ENCODE data around the gene RPUSD1. TPM values are rescaled to one million over a fixed set of nuclear protein-coding genes. Genes with fewer than 3 reads are reported as not detected.

The RPUSD1 gene
- polyA plus RNA-seq, 1 donor (not counting 4 experiments of a cell fraction or from before 2014, with no cell fraction given) = 11.9 TPM

DNA sequence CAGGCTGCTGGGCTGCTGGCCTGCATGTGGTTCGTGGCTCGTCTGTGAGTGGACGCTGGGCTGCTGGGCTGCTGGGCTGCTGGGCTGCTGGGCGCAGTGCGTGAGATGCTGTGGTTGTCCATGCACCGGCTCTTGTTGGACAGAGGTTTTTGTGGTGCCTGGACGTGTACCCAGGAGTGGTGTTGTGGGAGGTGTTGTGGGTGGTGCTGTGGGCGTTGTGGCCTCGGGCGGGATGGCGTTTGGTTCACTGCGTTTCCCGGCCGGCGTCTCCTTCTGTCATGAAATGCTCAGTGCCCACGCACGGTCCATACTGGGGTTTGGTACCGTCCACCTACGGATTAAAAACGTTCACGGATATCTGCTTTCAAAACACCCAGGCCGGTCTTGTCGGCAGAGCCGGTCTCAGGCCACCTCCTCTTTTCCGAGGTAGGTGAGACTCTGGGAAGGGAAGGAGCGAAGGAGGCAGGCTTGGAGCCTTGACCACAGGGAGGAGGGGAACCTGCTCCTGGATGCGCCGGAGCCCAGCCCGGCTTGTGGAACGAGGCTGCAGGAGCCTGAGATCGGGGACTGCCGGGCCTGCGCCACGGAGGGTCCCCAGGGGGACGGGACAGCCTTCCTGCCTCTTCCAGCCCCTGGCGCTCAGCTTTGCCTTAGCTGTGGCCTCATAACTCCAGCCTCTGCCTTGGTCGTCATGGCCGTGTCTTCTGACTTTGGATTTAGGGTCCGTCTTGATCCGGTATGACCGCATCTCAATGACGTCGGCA lies 42.1 kb upstream of the RPUSD1 start:
- Histone ChIP-seq H3K4me2 (ENCODE audit: control insufficient read depth, extremely low read depth, insufficient read depth, low read depth, low read length) (no peak overlapping the region), H3K9me3 (ENCODE audit: control insufficient read depth, low read depth, low read length) (no peaks in the 10 kb centered on the region), H3K4me1 (ENCODE audit: control insufficient read depth, extremely low read depth, insufficient read depth, low read length) (no peaks in the 10 kb centered on the region), H3K36me3 (ENCODE audit: control insufficient read depth in 2 of 2, extremely low read depth in 1 of 2, insufficient read depth in 2 of 2, low read length in 2 of 2) (no peaks in the 10 kb centered on the region), H3K4me3 (ENCODE audit: control insufficient read depth in 2 of 3, extremely low read depth in 1 of 3, insufficient read depth in 2 of 3, low read depth in 1 of 3, low read length in 3 of 3) (no peak overlapping the region), H3K79me2 (ENCODE audit: control insufficient read depth, insufficient read depth, low read length) (no peaks in the 10 kb centered on the region), H4K20me1 (ENCODE audit: control insufficient read depth, extremely low read depth, insufficient read depth, low read length) (no peaks in the 10 kb centered on the region), H3K27me3 (ENCODE audit: control insufficient read depth, extremely low read depth, insufficient read depth, low read length) (peaks cover 8% of the 10 kb centered on the region), H3K27ac (ENCODE audit: control insufficient read depth, insufficient read depth, low read length) (no peak overlapping the region), H2AFZ (ENCODE audit: control insufficient read depth, low read length) (no peak overlapping the region), H3K9ac (ENCODE audit: control insufficient read depth, extremely low read depth, insufficient read depth, low read length) (no peak overlapping the region), H3K9me1 (ENCODE audit: control insufficient read depth, extremely low read depth, insufficient read depth, low read length) (no peaks in the 10 kb centered on the region)
- FAIRE-seq = no peak
- dilution Hi-C loops (cut with MboI; ENCODE audit: extremely low pct_ligation_motif_present, low sequenced_read_pairs) = no loop called here
- no peak for TF ChIP-seq EZH2 (IDR thresholded peaks at IDR 0.05; ENCODE audit: low read length)
- TF ChIP-seq, protein P1, sequence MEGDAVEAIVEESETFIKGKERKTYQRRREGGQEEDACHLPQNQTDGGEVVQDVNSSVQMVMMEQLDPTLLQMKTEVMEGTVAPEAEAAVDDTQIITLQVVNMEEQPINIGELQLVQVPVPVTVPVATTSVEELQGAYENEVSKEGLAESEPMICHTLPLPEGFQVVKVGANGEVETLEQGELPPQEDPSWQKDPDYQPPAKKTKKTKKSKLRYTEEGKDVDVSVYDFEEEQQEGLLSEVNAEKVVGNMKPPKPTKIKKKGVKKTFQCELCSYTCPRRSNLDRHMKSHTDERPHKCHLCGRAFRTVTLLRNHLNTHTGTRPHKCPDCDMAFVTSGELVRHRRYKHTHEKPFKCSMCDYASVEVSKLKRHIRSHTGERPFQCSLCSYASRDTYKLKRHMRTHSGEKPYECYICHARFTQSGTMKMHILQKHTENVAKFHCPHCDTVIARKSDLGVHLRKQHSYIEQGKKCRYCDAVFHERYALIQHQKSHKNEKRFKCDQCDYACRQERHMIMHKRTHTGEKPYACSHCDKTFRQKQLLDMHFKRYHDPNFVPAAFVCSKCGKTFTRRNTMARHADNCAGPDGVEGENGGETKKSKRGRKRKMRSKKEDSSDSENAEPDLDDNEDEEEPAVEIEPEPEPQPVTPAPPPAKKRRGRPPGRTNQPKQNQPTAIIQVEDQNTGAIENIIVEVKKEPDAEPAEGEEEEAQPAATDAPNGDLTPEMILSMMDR (optimal IDR thresholded peaks at IDR 0.05 in 1 of 3, IDR thresholded peaks at IDR 0.05 in 1 of 3, conservative IDR thresholded peaks at IDR 0.05 in 1 of 3; ENCODE audit: extremely low read depth in 1 of 3, insufficient read depth in 2 of 3, low read length in 3 of 3) = no peak
- DNase-seq (ENCODE audit: low read depth, low spot score) = no peak

DNA sequence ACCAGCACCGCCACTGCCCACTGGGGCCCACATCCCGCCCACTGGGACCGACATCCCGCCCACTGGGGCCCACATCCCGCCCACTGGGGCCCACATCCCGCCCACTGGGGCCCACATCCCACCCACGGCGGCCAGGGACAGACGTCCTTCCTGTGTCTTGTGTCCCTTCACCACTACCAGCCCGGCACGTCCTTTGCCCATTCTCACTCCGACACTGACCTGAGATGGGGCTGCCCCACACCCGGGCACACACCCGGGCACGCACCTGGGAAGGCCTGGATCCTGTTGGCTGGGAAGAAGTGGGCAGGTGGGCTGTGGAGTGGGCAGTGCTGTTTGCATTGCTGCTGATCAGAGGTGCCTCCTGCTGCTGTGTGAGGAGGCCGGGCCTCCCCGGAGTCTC lies 40.7 kb upstream of the RPUSD1 start:
- no peaks in the 10 kb centered on the region for H3K4me1 ChIP-seq (ENCODE audit: control insufficient read depth, extremely low read depth, insufficient read depth, low read length)
- no peak overlapping the region for H3K4me2 ChIP-seq (ENCODE audit: control insufficient read depth, extremely low read depth, insufficient read depth, low read depth, low read length)
- H3K9me3 ChIP-seq (ENCODE audit: control insufficient read depth, low read depth, low read length) = no peaks in the 10 kb centered on the region
- no peak overlapping the region for H2AFZ ChIP-seq (ENCODE audit: control insufficient read depth, low read length)
- FAIRE-seq = no peak
- no peaks in the 10 kb centered on the region for H3K79me2 ChIP-seq (ENCODE audit: control insufficient read depth, insufficient read depth, low read length)
- H3K27me3 ChIP-seq (ENCODE audit: control insufficient read depth, extremely low read depth, insufficient read depth, low read length) = peaks cover 14% of the 10 kb centered on the region
- no peak for DNase-seq (ENCODE audit: low read depth, low spot score)
- H3K4me3 ChIP-seq (ENCODE audit: control insufficient read depth in 2 of 3, extremely low read depth in 1 of 3, insufficient read depth in 2 of 3, low read depth in 1 of 3, low read length in 3 of 3) = no peak overlapping the region
- H3K36me3 ChIP-seq (ENCODE audit: control insufficient read depth in 2 of 2, extremely low read depth in 1 of 2, insufficient read depth in 2 of 2, low read length in 2 of 2) = no peaks in the 10 kb centered on the region
- H3K9me1 ChIP-seq (ENCODE audit: control insufficient read depth, extremely low read depth, insufficient read depth, low read length) = no peaks in the 10 kb centered on the region
- no peak for TF ChIP-seq EZH2 (IDR thresholded peaks at IDR 0.05; ENCODE audit: low read length)
- TF ChIP-seq, protein P1 (optimal IDR thresholded peaks at IDR 0.05 in 1 of 3, IDR thresholded peaks at IDR 0.05 in 1 of 3, conservative IDR thresholded peaks at IDR 0.05 in 1 of 3; ENCODE audit: extremely low read depth in 1 of 3, insufficient read depth in 2 of 3, low read length in 3 of 3) = no peak
- no peak overlapping the region for H3K27ac ChIP-seq (ENCODE audit: control insufficient read depth, insufficient read depth, low read length)
- dilution Hi-C loops (cut with MboI; ENCODE audit: extremely low pct_ligation_motif_present, low sequenced_read_pairs) = no loop called here
- H4K20me1 ChIP-seq (ENCODE audit: control insufficient read depth, extremely low read depth, insufficient read depth, low read length) = no peaks in the 10 kb centered on the region
- no peak overlapping the region for H3K9ac ChIP-seq (ENCODE audit: control insufficient read depth, extremely low read depth, insufficient read depth, low read length)

Data from keratinocyte (primary cell).